ENCODE results near the gene BAG2.
A peak's percentile ranks its signal among the peaks of the same experiment; 100 is the strongest.

The BAG2 gene

GRCh38 chr6:57205550-57206328 lies 33.6 kb downstream of the BAG2 start:
- Histone ChIP-seq H3K27ac (no peak overlapping the region), H3K4me3 (ENCODE audit: low read depth, low read length) (no peak overlapping the region), H3K27me3 (replicated peaks) (no peaks in the 10 kb centered on the region), H3K36me3 (replicated peaks) (peaks cover 3% of the 10 kb centered on the region)
- in situ Hi-C loops (cut with HindIII; ENCODE audit: low pct_ligation_motif_present, low sequenced_read_pairs): no loop called here
- DNase-seq: no peak
- no peak for TF ChIP-seq CTCF (IDR thresholded peaks at IDR 0.05; ENCODE audit: low read depth, low read length, missing control alignments)

GRCh38 chr6:57207141-57207540 lies 35.0 kb downstream of the BAG2 start:
- Histone ChIP-seq H3K36me3 (replicated peaks) (peaks cover 3% of the 10 kb centered on the region), H3K27me3 (replicated peaks) (no peaks in the 10 kb centered on the region), H3K4me3 (ENCODE audit: low read depth, low read length) (no peak overlapping the region), H3K27ac (peak overlapping the region; percentile 15)
- no peak for TF ChIP-seq CTCF (IDR thresholded peaks at IDR 0.05; ENCODE audit: low read depth, low read length, missing control alignments)
- no peak for DNase-seq
- in situ Hi-C loops (cut with HindIII; ENCODE audit: low pct_ligation_motif_present, low sequenced_read_pairs): no loop called here

- no peak for DNase-seq
- no peak overlapping the region for H3K27ac ChIP-seq
- no peaks in the 10 kb centered on the region for H3K27me3 ChIP-seq (replicated peaks)
- in situ Hi-C loops (cut with HindIII; ENCODE audit: low pct_ligation_motif_present, low sequenced_read_pairs): no loop called here
- H3K36me3 ChIP-seq (replicated peaks): peaks cover 3% of the 10 kb centered on the region
- no peak for TF ChIP-seq CTCF (IDR thresholded peaks at IDR 0.05; ENCODE audit: low read depth, low read length, missing control alignments)
- no peak overlapping the region for H3K4me3 ChIP-seq (ENCODE audit: low read depth, low read length)
These were observed 35.7 kb downstream of the BAG2 start for GRCh38 chr6:57207872-57208271.

- Histone ChIP-seq H3K36me3 (replicated peaks) (peaks cover 3% of the 10 kb centered on the region), H3K4me3 (ENCODE audit: low read depth, low read length) (no peak overlapping the region), H3K27ac (no peak overlapping the region), H3K27me3 (replicated peaks) (no peaks in the 10 kb centered on the region)
- in situ Hi-C loops (cut with HindIII; ENCODE audit: low pct_ligation_motif_present, low sequenced_read_pairs): no loop called here
- no peak for DNase-seq
- no peak for TF ChIP-seq CTCF (IDR thresholded peaks at IDR 0.05; ENCODE audit: low read depth, low read length, missing control alignments)
These were observed 36.9 kb downstream of the BAG2 start for GRCh38 chr6:57209030-57209429.

- DNase-seq: no peak
- in situ Hi-C loops (cut with HindIII; ENCODE audit: low pct_ligation_motif_present, low sequenced_read_pairs): no loop called here
- Histone ChIP-seq H3K4me3 (ENCODE audit: low read depth, low read length) (no peak overlapping the region), H3K36me3 (replicated peaks) (peaks cover 3% of the 10 kb centered on the region), H3K27ac (no peak overlapping the region), H3K27me3 (replicated peaks) (no peaks in the 10 kb centered on the region)
- no peak for TF ChIP-seq CTCF (IDR thresholded peaks at IDR 0.05; ENCODE audit: low read depth, low read length, missing control alignments)
These were observed 37.9 kb downstream of the BAG2 start for GRCh38 chr6:57210060-57210459.

- no peak overlapping the region for H3K27ac ChIP-seq
- DNase-seq: no peak
- TF ChIP-seq CTCF (IDR thresholded peaks at IDR 0.05; ENCODE audit: low read depth, low read length, missing control alignments): no peak
- H3K27me3 ChIP-seq (replicated peaks): no peaks in the 10 kb centered on the region
- H3K4me3 ChIP-seq (ENCODE audit: low read depth, low read length): no peak overlapping the region
- no peaks in the 10 kb centered on the region for H3K36me3 ChIP-seq (replicated peaks)
- in situ Hi-C loops (cut with HindIII; ENCODE audit: low pct_ligation_motif_present, low sequenced_read_pairs): no loop called here
These were observed 43.1 kb downstream of the BAG2 start for GRCh38 chr6:57215260-57215659.
